ENCODE measurements around the gene PPM1F.

PPM1F gene

GRCh38 chr22:21975273-21975672, 22.6 kb upstream of the PPM1F start:
- DNase-seq (ENCODE audit: low read depth) = no peak

GRCh38 chr22:21974058-21974649, 21.5 kb upstream of the PPM1F start:
- no peak for DNase-seq (ENCODE audit: low read depth)

DNA sequence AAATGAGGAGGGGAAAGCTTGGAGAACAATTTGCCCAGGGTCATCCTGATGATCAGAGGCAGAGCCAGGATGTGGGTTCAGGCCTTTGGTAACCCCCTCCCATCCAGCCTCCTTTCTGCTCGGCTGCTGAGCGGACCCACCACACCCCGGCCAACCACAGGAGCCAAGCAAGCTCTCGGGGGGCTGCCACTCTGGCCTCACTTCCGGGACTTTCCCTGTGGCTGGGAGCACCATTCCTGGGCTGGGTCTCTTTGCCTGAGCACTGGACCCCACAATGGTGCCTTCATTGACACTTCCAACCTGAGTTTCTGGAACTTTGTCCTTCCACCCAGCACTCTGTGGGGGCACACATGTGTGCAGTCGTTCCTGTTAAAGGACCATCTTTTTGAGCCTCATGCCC, 20.2 kb upstream of the PPM1F start:
- DNase-seq (ENCODE audit: low read depth) = no peak

GRCh38 chr22:21972293-21972779, 19.7 kb upstream of the PPM1F start:
- DNase-seq (ENCODE audit: low read depth) = peak; percentile 39

DNA sequence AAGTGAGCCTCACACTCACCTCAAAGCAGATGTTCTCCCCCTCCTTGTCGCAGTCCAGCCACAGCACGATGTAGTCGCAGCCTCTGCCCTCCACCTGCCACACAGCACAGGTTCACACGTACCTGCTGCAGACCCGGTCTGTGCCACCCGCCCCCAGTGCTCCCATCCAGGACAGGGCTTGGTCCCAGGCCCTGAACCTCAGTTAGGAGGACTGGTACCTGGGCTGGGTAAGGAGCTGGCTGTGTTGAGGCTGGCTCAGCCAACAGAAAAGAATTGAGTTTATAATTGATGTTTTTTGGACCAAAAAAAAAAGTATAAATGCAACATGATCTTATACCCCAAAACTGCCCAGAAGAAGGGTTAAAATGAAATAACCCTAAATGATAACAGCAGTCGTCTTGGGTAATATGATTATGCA, 19.2 kb upstream of the PPM1F start:
- DNase-seq (ENCODE audit: low read depth) = no peak

GRCh38 chr22:21970800-21971617, 18.4 kb upstream of the PPM1F start:
- no peak for DNase-seq (ENCODE audit: low read depth)

- DNase-seq (ENCODE audit: low read depth) = no peak
Measured at GRCh38 chr22:21970037-21970799, 17.6 kb upstream of the PPM1F start.

GRCh38 chr22:21968452-21969129, 15.9 kb upstream of the PPM1F start:
- no peak for DNase-seq (ENCODE audit: low read depth)

- DNase-seq (ENCODE audit: low read depth) = no peak
Measured at GRCh38 chr22:21967693-21968271, 15.1 kb upstream of the PPM1F start.

DNA sequence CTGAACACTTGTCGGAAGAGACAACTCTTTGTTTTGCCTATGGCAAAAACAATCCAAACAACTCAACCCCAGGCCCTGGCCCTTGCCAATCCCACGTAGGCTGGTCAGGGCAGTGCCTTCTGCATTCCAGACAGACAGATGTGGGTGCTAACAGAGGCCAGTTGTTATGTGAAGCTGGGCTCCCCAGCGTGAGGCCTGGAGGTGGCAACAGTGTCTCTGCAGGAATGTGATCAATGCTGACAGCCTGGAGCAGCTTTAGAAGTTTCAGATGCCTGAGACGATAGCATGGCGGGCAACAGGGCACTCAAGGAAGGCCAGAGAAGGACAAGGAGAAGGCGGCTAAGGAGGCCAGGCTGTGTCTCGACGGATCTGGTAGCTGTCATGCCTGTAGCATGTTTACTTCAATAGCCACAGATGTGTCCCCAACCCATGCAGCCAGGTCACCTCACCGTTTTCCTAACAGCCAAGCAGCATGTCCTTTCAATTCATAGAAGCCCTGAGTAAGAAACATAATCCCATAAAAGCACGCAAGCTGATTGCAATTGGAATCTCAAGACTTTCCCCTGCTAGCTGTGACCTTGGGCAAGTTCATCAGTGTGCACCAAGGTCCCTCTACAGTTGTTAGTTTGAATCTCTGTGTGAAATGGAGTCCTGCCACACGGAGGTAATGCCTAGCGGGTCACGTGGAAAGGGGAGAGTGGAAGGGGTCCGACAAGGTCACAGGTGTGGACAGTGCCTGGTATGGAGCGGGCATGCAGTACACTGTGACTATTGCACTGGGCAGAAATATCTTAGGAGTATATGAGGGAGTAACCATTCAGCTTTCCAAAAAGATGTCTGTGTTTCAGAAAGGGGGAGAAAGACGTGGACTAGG, 14.2 kb upstream of the PPM1F start:
- DNase-seq (ENCODE audit: low read depth) = no peak

DNA sequence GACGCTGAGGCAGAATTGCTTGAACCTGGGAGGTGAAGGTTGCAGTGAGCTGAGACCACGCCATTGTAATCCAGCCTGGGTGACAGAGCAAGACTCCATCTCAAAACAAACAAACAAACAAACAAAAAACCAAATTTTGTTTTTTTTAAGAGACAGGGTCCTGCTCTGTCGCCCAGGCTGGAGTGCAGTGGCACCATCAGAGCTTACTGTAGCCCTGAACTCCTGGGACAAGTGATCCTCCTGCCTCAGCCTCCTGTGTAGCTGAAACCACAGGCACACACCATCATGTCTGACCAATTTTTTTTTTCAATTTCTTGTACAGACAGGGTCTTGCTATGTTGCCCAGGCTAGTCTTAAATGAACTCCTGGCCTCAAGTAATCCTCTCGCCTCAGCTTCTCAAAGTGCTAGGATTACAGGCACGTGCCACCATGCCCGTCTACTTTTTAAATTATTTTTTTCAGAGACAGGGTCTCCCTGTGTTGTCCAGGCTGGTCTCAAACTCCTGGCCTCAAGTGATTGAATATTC, 13.2 kb upstream of the PPM1F start:
- no peak for DNase-seq (ENCODE audit: low read depth)

DNA sequence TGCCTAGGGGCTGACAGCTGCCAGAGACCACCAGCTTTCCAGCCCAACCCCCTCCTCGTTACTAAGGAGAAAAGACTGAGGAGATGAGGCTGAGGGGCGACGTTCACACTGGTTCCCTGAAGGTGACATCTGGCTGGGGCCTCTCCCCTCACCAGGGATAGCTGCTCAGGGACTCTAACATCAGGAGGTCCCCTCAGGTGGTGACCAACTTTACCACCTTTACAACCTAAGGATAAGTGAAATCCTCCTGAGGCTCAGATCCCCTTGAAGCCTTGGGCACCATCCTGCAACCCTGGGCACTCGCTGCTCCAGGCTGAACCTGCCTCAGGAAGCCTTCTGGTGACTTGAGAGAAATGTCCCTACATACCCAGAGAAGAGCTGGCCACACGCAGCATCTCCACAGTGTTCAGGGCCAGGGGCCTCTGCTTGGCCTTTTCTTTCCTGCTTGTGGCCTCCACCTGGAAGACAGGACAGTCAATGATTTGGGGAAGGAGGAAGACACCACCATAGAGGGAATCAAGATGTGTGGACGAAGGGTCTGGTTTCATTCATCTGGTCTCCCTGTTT, 12.4 kb upstream of the PPM1F start:
- DNase-seq (ENCODE audit: low read depth) = no peak

DNA sequence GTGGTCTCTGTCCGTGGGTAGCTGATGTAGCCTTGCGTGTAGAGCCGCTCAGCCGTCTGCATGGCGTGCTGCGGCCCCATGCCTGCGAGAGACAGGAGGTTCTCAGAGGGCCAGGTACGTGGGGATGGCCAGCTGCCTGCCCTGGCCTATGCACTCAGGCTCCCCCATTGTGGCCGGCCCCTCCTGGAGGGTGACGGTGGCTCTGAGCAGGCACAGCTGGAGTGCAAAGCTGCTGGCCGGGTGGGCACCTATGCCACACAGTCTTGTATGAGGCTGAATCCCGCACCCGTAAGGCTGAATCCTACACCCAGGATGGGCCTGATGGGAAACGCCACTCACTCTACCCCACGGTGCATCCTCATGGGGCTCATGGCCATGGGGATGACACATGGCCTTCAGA, 11.6 kb upstream of the PPM1F start:
- no peak for DNase-seq (ENCODE audit: low read depth)

DNA sequence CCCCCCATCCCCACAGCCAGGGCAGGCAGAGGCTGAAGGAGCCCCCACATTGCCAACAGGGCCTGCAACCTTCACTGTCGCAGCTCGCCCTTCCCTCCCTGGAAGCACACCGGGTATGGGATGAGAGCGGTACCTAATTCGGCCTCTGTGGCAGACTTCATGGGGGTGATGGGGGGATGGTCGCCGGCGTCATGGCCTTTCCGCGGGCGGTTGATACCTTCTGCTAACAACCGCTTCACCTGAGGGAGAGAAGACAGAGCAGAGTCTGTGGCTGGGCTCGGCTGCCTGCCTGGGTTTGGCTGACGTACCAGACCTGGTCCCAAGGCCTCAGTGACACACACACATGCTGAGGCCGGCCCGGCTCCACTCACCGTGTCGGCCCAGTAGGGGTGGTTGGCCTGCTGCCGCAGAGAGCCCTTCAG, 11.2 kb upstream of the PPM1F start:
- no peak for DNase-seq (ENCODE audit: low read depth)

DNA sequence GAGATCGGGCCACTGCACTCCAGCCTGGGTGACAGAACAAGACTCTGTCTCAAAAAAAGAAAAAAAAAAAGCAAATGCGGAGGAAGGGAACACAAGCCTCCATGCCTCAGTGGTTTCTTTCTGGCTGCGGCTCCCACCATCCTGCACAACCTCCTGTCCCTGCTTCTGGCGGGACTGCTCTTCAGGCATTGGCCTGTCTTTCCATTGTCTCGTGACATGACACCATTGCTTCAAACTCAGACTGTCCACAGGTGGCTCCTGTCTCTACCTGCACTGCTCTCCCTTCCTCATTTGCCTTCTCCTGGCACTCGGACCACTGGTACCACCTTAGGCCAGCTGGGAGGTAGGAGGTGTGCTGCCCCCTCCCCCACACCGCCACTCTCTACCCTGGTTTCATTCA, 10.6 kb upstream of the PPM1F start:
- no peak for DNase-seq (ENCODE audit: low read depth)

DNA sequence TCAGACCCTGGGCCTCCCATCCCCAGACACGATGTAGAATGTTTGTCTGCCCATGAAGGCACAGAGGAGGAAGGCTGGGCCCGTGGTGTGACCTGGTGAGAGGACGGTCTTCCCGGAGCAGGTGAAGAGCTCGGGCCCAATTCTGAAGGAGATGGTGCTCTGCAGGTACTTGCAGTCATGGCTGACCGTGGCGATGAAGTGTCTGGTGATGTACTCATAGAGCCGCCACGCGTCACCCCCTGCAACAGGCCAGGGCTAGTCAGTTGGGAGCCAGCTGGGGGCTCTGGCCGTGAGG, 10.0 kb upstream of the PPM1F start:
- no peak for DNase-seq (ENCODE audit: low read depth)

DNA sequence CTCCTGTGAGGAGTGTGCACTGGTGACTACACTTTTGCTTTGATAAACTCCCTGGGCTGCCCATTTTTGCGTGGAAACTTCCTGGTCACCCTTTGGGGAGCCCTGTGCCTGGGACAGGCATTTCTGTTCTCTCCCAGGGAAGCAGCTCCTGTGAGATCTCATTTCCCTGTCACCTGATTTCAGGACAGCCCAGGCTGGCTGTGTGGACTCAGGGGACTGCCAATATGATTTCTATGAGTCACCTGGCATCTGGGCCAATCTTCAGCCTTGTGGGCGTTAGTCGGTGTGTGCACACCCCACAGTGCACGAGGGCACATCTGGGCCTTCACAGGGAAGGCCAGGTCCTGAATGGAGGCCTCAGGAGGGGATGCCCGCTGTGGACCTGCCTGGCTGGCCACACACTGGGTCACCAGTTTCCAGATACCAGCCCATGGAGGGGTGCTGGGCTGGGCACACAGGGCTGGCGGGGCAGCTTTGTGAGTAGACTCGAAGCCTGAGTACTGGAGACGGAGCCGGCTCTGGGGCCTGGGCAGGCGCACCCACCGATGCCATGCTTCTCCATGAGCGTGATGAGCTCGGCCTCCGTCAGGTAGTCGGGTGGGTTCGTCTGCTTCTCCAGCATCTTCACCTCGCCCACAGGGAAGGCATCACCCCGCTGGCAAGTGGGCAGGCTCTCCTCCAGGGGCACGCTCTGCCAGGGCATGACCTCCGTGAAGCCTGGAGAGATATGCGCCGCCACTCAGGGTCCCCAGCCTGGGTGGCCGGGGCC, 9.4 kb upstream of the PPM1F start:
- DNase-seq (ENCODE audit: low read depth) = no peak

DNA sequence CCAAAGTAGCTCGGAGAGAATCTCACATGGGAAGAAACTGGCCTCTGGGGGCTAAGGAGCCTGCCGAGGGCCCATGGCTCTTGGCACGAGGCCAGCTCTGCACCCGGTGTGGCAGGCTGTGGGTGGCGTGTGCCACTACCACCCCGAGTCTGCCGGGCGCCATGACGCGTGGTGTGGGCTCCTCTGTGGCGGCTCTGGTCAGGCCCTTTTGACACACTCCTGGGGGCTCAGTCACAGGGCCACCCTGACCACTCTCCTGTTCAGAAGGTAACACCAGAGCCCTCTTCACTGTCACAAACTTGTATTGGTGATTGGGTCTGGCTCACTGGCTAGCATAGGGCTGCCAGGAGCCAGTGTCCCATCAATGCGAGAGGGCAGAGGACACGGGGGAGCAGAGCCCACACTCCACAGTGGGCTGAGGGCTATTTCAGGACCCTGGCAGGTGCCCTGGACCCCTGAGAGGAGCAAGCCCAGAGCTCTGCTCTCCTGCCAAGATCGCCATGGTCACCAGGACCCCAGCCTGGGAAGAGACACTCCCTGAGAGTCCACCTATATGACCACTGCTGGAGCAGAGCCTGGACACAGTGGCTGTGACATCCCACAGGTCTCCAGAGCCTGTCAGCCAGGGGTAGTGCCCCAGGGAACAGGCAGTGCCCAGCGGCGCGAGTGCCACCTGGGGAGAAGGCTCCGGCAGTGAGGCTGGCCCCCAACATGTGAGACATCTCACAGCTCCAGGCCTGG, 8.6 kb upstream of the PPM1F start:
- no peak for DNase-seq (ENCODE audit: low read depth)

Data from CMK (cell line).